ENCODE results near the gene ACTR5. TPM values are rescaled to one million over a fixed set of nuclear protein-coding genes. Genes with fewer than 3 reads are reported as not detected.

The ACTR5 gene
- total and polyA plus RNA-seq, 2 of the 13 experiments (the other 11 are each of a cell fraction or from before 2014, with no cell fraction given): 19.5 to 20.5 TPM

DNA sequence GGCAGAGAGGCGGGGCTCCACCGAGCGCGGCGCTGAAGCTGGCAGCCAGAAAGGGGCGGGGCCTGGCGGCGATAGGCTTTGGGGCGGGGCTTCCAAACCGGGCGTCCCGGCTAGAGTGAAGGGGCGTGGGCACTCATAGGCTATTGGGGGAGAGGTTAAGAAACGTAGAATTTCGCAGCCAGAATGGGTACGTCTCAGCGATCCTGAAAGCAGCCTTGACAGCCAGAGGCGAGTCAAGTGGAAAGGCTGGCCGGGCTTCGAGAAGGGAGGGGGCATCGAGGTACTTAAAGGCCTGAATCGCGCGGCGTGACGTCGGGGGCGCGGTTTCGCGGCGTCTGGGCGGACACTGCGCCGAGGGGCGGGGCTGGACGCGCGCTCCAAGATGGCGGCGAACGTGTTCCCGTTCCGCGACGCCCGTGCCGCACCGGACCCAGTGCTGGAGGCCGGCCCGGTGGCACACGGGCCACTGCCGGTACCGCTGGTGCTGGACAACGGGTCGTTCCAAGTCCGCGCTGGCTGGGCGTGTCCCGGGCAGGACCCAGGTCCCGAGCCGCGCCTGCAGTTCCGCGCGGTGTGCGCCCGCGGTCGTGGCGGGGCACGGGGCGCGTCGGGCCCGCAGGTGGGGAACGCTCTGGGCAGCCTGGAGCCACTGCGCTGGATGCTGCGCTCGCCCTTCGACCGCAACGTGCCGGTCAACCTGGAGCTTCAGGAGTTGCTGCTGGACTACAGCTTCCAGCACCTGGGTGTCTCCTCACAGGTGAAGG lies at the start of gene ACTR5 (continued):
- TF ChIP-seq HNF4G (IDR thresholded peaks at IDR 0.05; ENCODE audit: borderline replicate concordance, low read depth, low read length): no peak
- TF ChIP-seq HNF4G (CRISPR knock-in tag; IDR thresholded peaks at IDR 0.05; ENCODE audit: borderline replicate concordance, low read depth): peak; percentile 92
- peak; percentile 99 for TF ChIP-seq CENPT (CRISPR knock-in tag; IDR thresholded peaks at IDR 0.05; ENCODE audit: low read depth)
- TF ChIP-seq KLF12 (CRISPR knock-in tag; IDR thresholded peaks at IDR 0.05; ENCODE audit: borderline replicate concordance): peak; percentile 94
- TF ChIP-seq ZNF777 (CRISPR knock-in tag; IDR thresholded peaks at IDR 0.05): peak; percentile 99
- no peak for TF ChIP-seq ZFP36L2 (CRISPR knock-in tag; IDR thresholded peaks at IDR 0.05)
- TF ChIP-seq CREB1 (IDR thresholded peaks at IDR 0.05): peak; percentile 89
- TF ChIP-seq CREB1 (CRISPR knock-in tag; IDR thresholded peaks at IDR 0.05): no peak
- TF ChIP-seq, protein P1, sequence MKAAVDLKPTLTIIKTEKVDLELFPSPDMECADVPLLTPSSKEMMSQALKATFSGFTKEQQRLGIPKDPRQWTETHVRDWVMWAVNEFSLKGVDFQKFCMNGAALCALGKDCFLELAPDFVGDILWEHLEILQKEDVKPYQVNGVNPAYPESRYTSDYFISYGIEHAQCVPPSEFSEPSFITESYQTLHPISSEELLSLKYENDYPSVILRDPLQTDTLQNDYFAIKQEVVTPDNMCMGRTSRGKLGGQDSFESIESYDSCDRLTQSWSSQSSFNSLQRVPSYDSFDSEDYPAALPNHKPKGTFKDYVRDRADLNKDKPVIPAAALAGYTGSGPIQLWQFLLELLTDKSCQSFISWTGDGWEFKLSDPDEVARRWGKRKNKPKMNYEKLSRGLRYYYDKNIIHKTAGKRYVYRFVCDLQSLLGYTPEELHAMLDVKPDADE (CRISPR knock-in tag; IDR thresholded peaks at IDR 0.05): no peak
- TF ChIP-seq, protein P2, sequence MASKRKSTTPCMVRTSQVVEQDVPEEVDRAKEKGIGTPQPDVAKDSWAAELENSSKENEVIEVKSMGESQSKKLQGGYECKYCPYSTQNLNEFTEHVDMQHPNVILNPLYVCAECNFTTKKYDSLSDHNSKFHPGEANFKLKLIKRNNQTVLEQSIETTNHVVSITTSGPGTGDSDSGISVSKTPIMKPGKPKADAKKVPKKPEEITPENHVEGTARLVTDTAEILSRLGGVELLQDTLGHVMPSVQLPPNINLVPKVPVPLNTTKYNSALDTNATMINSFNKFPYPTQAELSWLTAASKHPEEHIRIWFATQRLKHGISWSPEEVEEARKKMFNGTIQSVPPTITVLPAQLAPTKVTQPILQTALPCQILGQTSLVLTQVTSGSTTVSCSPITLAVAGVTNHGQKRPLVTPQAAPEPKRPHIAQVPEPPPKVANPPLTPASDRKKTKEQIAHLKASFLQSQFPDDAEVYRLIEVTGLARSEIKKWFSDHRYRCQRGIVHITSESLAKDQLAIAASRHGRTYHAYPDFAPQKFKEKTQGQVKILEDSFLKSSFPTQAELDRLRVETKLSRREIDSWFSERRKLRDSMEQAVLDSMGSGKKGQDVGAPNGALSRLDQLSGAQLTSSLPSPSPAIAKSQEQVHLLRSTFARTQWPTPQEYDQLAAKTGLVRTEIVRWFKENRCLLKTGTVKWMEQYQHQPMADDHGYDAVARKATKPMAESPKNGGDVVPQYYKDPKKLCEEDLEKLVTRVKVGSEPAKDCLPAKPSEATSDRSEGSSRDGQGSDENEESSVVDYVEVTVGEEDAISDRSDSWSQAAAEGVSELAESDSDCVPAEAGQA (IDR thresholded peaks at IDR 0.05; ENCODE audit: low read depth): peak; percentile 96
- TF ChIP-seq, protein P2 (CRISPR knock-in tag; IDR thresholded peaks at IDR 0.05; ENCODE audit: borderline replicate concordance): 0 out of 2 replicates have a peak, but pooled peaks have one; percentile 60
- TF ChIP-seq NPAS2 (CRISPR knock-in tag; IDR thresholded peaks at IDR 0.05; ENCODE audit: borderline replicate concordance): no peak
- TF ChIP-seq STAT6 (CRISPR knock-in tag; IDR thresholded peaks at IDR 0.05; ENCODE audit: borderline replicate concordance): no peak; the same call in 1 of the 2 replicates
- TF ChIP-seq, protein P3, sequence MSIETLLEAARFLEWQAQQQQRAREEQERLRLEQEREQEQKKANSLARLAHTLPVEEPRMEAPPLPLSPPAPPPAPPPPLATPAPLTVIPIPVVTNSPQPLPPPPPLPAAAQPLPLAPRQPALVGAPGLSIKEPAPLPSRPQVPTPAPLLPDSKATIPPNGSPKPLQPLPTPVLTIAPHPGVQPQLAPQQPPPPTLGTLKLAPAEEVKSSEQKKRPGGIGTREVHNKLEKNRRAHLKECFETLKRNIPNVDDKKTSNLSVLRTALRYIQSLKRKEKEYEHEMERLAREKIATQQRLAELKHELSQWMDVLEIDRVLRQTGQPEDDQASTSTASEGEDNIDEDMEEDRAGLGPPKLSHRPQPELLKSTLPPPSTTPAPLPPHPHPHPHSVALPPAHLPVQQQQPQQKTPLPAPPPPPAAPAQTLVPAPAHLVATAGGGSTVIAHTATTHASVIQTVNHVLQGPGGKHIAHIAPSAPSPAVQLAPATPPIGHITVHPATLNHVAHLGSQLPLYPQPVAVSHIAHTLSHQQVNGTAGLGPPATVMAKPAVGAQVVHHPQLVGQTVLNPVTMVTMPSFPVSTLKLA (IDR thresholded peaks at IDR 0.05): no peak
